Measurements from ENCODE around the gene PLEKHM2.

GRCh38 chr1:15727424-15727823, 43.3 kb downstream of the PLEKHM2 start:
- TF ChIP-seq POLR2A (IDR thresholded peaks at IDR 0.05) (no peak), CTCF (IDR thresholded peaks at IDR 0.05) (no peak)

Measured in ovary (tissue), 3 donors.